GM10248 (cell line): ENCODE measurements around the gene TAAR6.
"Not testable (repeated sequence)": the region's sequence is repeated elsewhere in the genome, so short reads cannot be mapped to it uniquely, and the experiment has no call there.

Experiments used
- CTCF ChIA-PET: fragments of 300-600 bp; sonication (Branson Sonifier 250); formaldehyde crosslinking; extraction: SDS; loops from one replicate; lab custom pipeline; 2021; ENCODE audit warnings: antibody characterized with exemption; lab: Yijun Ruan, JAX
- POLR2A ChIA-PET: fragments of 350-650 bp; sonication (Branson Sonifier 250); formaldehyde crosslinking; extraction: SDS; loops from one replicate; lab custom pipeline; 2020; ENCODE audit warnings: antibody characterized with exemption; lab: Yijun Ruan, JAX
- DNase-seq: peaks from one replicate; pipeline ENCODE4 v3.0.0; 2012; ENCODE audit errors: extremely low spot score
- TF ChIP-seq, protein P1 (sequence below): IDR thresholded peaks from 2 replicates; pipeline ENCODE4 v1.5.1; 2012; ENCODE audit warnings: mild to moderate bottlenecking, low read depth; ENCODE audit errors: extremely low read depth, missing control alignments, control extremely low read depth

Gene TAAR6

DNA sequence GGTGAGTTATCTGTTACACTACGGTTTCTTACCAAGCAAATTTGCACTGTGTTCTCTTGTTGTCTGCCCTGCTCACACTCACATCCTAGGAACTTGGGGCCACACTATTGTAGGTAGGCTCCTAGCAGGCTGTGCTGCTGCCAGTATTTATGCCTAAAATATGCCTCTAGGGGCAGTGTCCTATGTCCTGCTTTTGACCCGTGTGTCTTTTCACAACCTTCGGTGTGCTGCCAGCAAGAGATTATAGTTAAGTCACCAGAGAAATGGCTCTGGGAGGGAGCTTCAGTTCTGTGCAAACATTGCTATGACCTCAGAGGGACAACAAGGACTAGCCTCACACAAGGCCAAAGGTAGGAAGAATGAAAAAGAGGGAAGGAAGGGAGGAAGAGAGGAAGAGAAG lies 28.4 kb downstream of the TAAR6 start:
- POLR2A ChIA-PET = no interaction called here
- TF ChIP-seq, protein P1, sequence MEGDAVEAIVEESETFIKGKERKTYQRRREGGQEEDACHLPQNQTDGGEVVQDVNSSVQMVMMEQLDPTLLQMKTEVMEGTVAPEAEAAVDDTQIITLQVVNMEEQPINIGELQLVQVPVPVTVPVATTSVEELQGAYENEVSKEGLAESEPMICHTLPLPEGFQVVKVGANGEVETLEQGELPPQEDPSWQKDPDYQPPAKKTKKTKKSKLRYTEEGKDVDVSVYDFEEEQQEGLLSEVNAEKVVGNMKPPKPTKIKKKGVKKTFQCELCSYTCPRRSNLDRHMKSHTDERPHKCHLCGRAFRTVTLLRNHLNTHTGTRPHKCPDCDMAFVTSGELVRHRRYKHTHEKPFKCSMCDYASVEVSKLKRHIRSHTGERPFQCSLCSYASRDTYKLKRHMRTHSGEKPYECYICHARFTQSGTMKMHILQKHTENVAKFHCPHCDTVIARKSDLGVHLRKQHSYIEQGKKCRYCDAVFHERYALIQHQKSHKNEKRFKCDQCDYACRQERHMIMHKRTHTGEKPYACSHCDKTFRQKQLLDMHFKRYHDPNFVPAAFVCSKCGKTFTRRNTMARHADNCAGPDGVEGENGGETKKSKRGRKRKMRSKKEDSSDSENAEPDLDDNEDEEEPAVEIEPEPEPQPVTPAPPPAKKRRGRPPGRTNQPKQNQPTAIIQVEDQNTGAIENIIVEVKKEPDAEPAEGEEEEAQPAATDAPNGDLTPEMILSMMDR = peak; percentile 26
- CTCF ChIA-PET = interaction anchor here (1.0 kb wide), 3 partner anchors 19 to 318 kb away, joined by 3 to 4 read pairs (median 3); no protein-coding TSS in a partner anchor
- peak; percentile 8 for DNase-seq

DNA sequence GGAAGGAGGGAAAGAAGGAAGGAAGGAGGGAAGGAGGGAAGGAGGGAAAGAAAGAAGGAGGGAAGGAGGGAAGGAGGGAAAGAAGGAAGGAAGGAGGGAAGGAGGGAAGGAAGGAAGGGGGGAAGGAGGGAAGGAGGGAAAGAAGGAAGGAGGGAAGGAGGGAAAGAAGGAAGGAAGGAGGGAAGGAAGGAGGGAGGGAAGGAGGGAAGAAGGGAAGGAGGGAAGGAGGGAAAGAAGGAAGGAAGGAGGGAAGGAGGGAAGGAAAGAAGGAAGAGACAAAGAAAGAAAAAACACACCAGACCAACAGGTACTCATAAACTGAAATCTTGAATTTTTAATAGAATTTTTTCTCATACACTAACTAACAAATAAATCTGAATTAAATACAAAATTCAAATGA lies 30.8 kb downstream of the TAAR6 start:
- DNase-seq, CTCF ChIA-PET, POLR2A ChIA-PET: not testable (repeated sequence)

DNA sequence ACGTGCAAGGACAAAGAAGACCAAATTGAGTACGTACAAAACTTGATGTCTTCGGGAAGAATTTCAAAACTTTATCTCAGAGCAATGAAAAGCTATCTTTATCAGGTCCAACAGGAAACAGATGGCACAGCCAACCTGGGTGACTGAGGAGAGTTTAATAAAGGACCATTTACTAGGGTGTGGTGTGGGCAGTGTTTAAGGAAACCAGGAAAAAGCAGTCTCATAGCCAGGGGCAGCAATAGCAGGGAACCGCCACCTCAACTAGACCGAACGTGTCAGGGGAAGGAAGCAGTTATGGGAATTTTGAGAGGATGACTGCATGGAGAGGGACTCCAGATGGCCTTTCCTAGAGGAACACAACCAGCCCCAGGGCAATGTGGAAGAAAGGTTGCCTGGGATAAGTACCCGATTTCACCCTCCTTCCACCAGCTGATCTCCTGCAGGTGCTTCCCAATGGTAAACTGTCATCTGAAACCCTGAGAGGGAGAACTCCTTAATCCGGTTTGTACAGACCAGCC lies 34.6 kb downstream of the TAAR6 start:
- TF ChIP-seq, protein P1 = no peak
- ChIA-PET POLR2A (no interaction called here), CTCF (interaction anchor here (1.2 to 1.6 kb wide), 2 partner anchors 9 to 64 kb away, joined by 3 read pairs; no protein-coding TSS in a partner anchor)
- no peak for DNase-seq

DNA sequence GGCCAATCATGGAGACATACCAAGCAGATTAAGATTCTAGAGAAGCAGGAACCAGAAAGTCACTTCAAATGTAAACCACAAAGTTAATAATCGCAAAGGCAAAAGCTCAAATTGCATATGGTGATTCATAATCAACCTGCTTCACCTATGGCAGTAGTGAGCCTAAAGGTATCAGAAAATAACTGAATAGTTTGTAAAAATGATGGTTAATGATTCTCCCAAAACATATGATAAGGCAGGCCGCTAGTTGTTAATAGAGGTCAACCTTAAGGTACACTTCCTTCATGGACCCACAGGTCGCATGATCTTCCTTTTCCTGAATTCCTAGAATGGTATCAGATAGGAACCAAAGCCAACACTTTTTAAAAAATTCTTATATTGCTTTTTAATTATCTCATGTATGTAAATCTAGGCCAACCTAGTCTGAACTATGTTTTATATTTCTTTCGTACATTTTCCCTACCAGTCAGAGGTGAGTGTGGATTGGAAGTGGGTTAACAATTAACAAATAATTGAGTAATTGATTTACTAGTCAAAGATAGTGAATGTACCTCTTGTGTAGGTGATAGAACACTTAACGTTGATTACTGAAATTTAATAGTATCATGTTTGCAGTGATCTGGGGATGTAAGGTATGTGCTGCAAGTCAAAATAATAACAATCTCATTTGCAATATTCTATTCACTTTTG lies 37.6 kb downstream of the TAAR6 start:
- CTCF ChIA-PET = no interaction called here
- DNase-seq = no peak
- POLR2A ChIA-PET = no interaction called here
- TF ChIP-seq, protein P1 = no peak

DNA sequence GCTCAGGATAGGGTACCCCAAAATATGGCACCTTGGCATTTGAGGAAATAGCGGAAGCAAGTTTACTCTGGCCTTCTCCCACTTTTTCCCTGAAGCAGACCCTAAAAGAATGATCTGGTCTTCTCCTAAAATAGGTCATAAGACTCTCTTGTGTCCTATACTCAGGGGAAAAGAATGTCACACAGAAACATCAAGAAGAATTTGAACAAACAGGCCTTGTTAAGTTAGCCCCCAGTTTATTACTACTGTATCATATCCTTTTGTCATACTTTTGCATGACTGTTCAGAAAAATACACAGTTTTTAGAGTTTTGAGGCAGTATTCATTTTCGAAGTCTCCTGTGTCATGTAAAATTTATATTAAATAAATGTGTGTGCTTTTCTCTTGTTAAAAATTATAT lies 41.5 kb downstream of the TAAR6 start:
- no peak for DNase-seq
- CTCF ChIA-PET = no interaction called here
- TF ChIP-seq, protein P1 = no peak
- POLR2A ChIA-PET = no interaction called here

DNA sequence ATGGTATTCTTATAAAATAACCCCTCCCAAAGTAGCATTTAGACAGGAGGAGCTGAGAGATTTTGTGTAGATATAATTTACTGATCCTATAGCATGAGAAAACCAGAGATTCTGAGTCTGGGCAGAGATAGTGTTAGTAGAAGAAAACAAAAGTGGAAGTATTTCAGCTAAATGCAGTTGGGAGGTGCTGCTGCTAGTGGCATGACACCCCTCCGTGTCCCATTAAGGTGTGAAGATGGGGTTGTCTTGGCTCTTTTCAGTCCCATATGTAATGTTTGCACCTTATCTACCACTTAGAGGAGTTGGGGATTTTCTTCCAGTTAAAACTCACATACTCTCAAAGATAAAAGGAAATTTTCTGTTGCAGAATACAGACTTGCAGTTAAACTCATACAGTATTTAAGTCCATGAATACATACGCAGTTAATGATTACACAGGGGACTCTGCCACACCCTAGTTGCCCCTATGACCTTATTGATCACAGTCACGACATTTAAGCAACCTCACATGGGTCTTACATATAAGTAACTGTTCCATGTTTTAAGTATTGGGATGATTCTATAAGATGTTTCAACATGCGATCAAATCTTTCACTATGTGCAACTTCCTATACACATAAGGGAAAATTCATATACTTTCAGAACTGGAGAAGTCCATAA lies 42.5 kb downstream of the TAAR6 start:
- POLR2A ChIA-PET = no interaction called here

More for the DNA sequence above, 42.5 kb downstream of the TAAR6 start:
- DNase-seq = no peak
- TF ChIP-seq, protein P1 = no peak
- CTCF ChIA-PET = interaction anchor here (0.8 kb wide), 1 partner anchor 9 kb away, joined by 3 read pairs; no protein-coding TSS in a partner anchor
